ENCODE measurements around the gene SCN1B.

- no peak for TF ChIP-seq CTCF (IDR thresholded peaks at IDR 0.05)
- TF ChIP-seq POLR2A (IDR thresholded peaks at IDR 0.05; ENCODE audit: low read depth): no peak
- TF ChIP-seq POLR2AphosphoS5 (IDR thresholded peaks at IDR 0.05): no peak
- no peak for TF ChIP-seq EP300 (IDR thresholded peaks at IDR 0.05)
Measured at GRCh38 chr19:34982275-34982674, 48.0 kb upstream of the SCN1B start.
